Activated CD8-positive, alpha-beta memory T cell treated with anti-CD3 and anti-CD28 coated beads, Interleukin-2, amount 50 U/mL, for 4 hours (primary cell): ENCODE data around the gene C2CD2.
"Not testable (repeated sequence)": the region's sequence is repeated elsewhere in the genome, so short reads cannot be mapped to it uniquely, and the experiment has no call there.

ENCODE experiments used
- DNase-seq: peaks from one replicate; pipeline ENCODE4 v3.0.0-alpha.2; 2020

The C2CD2 gene

GRCh38 chr21:41953831-41954653, at the start of gene C2CD2:
Gene C2CD2 (minus strand): TSS chr21:41954018. CDS start chr21:41953648, 370 bp downstream.
- DNase-seq = no peak

DNA sequence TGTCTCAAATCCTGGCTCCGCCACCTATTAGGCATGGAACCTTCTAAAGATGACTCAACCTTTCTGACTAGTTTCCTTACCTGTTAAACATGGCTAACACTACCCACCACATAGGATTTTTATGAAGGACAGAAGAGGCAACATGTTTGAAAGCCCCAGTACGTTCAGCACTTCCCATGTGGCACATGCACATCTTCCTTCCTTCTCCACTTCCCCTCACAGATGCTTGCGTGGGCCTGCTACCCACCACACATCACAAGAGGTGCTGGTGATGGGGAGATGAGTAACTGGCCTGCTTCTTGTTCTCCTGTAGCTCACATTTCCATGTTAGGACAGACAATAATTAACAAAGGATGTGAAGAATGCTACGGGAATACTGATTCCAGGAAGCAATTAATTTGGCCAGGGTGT, 49.2 kb upstream of the C2CD2 start:
- no peak for DNase-seq

DNA sequence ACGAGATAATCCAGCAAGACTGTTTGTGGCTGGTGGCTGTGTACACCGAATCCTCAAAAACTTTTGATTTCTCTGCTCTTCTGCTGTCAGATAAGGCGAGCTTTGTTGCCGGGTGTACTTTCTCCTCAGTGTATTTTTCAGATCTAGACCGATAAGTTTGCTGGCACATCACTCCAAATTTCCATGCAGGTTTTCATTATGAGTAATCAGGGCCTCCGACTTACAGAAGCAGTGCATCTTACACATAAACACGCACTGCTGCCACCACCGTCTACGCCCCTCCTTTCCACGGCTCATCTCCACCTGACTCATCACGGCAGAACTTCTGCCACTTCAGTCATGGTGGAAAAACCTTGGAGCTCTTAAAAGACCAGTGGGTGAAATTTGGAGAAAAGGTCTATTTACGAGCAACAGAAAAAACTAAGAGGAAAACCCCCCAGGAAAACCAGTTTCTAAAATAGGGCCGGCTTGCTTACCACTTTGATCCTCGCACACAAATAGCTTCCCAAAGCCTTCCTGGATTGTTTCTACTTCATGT, 48.7 kb upstream of the C2CD2 start:
- DNase-seq = peak; percentile 51

- DNase-seq = no peak
Observed at GRCh38 chr21:42001781-42002180, 48.0 kb upstream of the C2CD2 start.

GRCh38 chr21:42000908-42001307, 47.1 kb upstream of the C2CD2 start:
- DNase-seq = no peak

- DNase-seq = no peak
Observed at GRCh38 chr21:41997657-41998056, 43.8 kb upstream of the C2CD2 start.

- DNase-seq = no peak
Observed at GRCh38 chr21:41995577-41995976, 41.8 kb upstream of the C2CD2 start.

- DNase-seq = not testable (repeated sequence)
Observed at GRCh38 chr21:41994613-41995012, 40.8 kb upstream of the C2CD2 start.

- DNase-seq = no peak
Observed at GRCh38 chr21:41993744-41994143, 39.9 kb upstream of the C2CD2 start.

DNA sequence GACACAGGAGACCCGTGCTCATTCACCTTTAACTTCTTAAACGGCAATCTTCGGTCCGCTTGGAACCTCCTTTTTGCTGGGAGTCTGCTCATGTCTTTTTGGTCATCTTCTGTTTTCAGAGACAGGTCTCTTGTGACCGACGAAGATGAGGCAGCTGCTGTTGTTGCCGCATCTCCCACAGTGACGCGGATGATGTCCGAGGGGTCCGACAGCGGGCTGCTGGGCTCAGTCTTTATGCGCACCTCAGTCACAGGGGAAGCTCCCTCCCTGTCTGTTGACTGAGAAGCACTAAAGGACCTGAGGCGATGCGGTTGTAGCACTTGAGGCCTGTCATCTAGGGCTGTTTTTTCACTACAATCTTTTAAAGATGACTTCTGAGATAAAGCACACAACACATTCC, 38.8 kb upstream of the C2CD2 start:
- no peak for DNase-seq

DNA sequence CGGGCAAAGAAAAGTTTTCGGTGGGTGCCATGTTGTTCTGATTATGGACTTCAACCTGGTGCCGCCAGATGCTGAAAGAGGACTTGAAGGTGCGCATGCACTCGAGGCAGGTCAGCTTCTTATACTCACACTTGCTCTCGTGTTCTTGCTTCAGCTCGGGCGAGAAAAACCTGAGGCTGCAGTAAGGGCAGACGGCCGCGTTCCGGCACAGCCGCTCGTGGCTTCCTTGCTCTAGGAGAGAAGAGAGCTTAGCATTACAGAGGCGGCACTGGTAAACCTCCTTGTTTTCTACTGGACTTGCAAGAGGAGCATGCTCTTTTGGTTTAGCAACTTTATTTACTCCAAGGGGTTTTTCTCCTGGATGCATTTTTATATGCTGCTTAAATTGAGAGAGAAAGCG, 37.8 kb upstream of the C2CD2 start:
- DNase-seq = no peak

- no peak for DNase-seq
Observed at GRCh38 chr21:41989698-41990097, 35.9 kb upstream of the C2CD2 start.

DNA sequence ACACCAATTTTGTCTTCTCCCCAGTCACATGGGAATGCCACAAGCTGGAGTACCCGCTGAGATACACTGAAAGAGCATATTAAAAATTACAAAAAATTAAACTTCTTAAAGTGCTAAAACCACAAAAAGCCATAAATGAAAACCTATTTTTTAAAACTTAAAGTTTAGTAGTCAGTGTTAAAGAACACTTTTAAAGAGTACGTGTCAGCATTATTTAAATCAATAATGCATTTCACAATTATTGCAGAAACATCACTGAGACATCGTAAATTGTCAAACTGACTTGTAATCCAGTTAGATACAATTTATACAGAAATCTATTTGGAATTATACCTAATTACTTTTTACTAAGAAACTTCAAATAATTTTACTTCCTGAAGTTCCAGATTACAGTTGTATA, 33.5 kb upstream of the C2CD2 start:
- no peak for DNase-seq

GRCh38 chr21:41985662-41986416, 32.0 kb upstream of the C2CD2 start:
- no peak for DNase-seq

DNA sequence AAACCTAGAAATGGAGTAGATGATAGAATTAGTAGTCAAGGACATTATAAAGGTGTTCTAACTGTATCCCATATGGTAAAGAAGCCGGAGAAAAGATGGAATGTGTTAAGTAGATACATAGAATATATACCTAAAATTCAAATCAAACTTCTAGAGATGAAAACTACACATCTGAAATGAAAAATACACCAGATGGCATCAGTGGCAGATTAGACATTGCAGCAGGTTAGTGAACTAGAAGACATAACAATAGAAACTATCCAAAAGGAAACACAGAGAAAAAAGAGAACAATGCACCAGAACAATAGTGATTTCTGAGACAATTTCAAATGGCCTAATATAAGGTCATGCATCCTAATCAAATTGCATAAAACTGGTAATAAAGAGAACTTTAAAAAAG, 29.4 kb upstream of the C2CD2 start:
- no peak for DNase-seq

- no peak for DNase-seq
Observed at GRCh38 chr21:41980561-41980960, 26.7 kb upstream of the C2CD2 start.

GRCh38 chr21:41979751-41980369, 26.0 kb upstream of the C2CD2 start:
- DNase-seq = no peak

GRCh38 chr21:41979335-41979734, 25.5 kb upstream of the C2CD2 start:
- DNase-seq = peak; percentile 1

DNA sequence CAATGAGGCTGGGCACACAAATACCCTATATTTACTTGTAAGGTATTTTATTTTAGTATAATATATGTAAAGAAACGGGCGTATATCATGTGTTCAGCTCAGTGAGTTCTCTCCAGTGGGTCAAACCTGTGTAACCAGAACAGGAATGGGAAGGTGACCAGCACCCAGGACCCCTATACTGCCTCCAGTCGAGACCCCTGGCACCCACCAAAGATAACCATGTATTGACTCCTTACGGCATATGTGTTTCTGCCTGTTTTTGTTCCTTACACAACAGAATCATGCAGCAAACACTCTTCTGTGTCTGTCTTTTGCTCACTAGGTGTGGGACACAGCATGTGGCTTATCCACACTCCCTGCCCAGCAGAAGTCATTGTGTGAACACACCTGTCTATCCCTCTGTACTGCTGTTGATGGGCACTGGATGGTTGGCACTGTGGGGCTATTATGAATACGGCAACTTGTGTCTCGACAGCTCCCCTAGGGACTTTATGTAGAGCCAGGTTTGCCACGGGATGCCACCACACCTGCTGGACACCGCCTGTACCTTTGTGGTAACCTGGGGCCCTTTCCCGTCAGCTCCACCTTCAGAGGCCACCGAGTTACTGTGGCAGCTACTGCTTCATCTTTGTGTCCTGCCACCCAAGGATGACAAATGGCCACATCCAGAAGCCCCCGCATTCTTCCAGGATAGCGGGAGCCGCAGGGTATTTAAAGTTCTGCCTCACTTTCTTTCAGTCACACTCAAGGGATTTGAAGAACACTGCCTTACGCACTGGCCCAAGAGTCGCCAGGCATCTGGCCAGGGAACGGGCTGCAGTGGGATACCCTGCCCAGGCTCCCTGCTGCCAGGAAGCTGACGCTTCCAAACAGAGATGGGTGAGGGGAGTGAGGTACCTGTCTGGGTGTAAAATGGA, 23.5 kb upstream of the C2CD2 start:
- peak; percentile 5 for DNase-seq

DNA sequence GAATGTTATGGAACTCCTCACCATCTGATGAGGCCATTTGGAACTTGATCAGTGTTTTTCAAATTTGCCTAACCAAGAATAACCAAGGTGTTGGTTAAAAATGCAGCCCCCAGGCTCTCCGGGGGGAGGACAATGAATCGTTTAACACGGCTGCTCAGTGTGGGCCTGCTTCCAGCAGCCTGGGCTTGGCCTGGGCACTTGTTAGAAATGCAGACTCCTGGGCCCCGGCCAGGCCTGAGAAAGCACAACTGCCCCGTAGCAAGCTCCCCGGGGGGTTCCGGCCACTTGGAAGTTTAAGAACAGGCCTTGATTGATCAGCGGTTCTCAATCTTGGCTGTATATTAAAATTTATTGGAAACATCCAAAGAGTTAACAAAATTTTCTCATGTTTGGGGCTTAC, 22.8 kb upstream of the C2CD2 start:
- peak; percentile 1 for DNase-seq

GRCh38 chr21:41975391-41976272, 21.8 kb upstream of the C2CD2 start:
- DNase-seq = peak; percentile 4

GRCh38 chr21:41974752-41975053, 20.9 kb upstream of the C2CD2 start:
- DNase-seq = no peak
